Neural cell (in vitro differentiated cells): Measurements from ENCODE around the gene PKIB. TPM values are rescaled to one million over a fixed set of nuclear protein-coding genes. Genes with fewer than 3 reads are reported as not detected.

Experiments
- H2AFZ ChIP-seq: fragments of 200-600, 300-800 bp; sonication (generic), shearing (Covaris generic); 2 replicates; pipeline ENCODE4 v1.6.0; 2014; ENCODE audit warnings: low read depth, mild to moderate bottlenecking, antibody characterized with exemption, low read length, moderate library complexity
- H3F3A ChIP-seq: fragments of 200-600 bp; shearing (Covaris generic); 2 replicates; pipeline ENCODE4 v1.6.1; 2016; ENCODE audit warnings: mild to moderate bottlenecking, moderate library complexity, mixed read lengths, antibody characterized with exemption, low read length; ENCODE audit not compliant: insufficient read depth, poor library complexity, severe bottlenecking
- H3K27ac ChIP-seq: fragments of 200-600, 300-800 bp; sonication (generic), shearing (Covaris generic); 2 replicates; pipeline ENCODE4 v1.5.1; 2014; ENCODE audit warnings: mild to moderate bottlenecking, low read length, moderate library complexity
- H3K27me3 ChIP-seq: fragments of 300-800, 200-600 bp; sonication (generic), shearing (Covaris generic); 2 replicates; pipeline ENCODE4 v1.6.0; 2014; ENCODE audit warnings: mild to moderate bottlenecking, low read depth, low read length, moderate library complexity; ENCODE audit not compliant: insufficient read depth
- H3K36me3 ChIP-seq: fragments of 300-800, 200-600 bp; sonication (generic), shearing (Covaris generic); 2 replicates; pipeline ENCODE4 v1.5.1; 2014; ENCODE audit warnings: mild to moderate bottlenecking, antibody characterized with exemption, low read length, moderate library complexity; ENCODE audit not compliant: insufficient read depth
- H3K4me2 ChIP-seq: fragments of 300-800, 200-600 bp; sonication (generic), shearing (Covaris generic); 2 replicates; pipeline ENCODE4 v1.6.0; 2014; ENCODE audit warnings: mild to moderate bottlenecking, low read length
- H3K4me3 ChIP-seq: fragments of 300-800, 200-600 bp; sonication (generic), shearing (Covaris generic); 2 replicates; pipeline ENCODE4 v1.5.1; 2014; ENCODE audit warnings: mild to moderate bottlenecking, low read length, moderate library complexity
- H3K79me2 ChIP-seq: fragments of 200-600 bp; shearing (Covaris generic); replicated peaks from 2 replicates; pipeline ENCODE4 v1.6.0; 2014; ENCODE audit warnings: mild to moderate bottlenecking, low read length, moderate library complexity; ENCODE audit not compliant: insufficient read depth
- H3K9ac ChIP-seq: fragments of 300-800, 200-600 bp; sonication (generic), shearing (Covaris generic); 2 replicates; pipeline ENCODE4 v1.6.1; 2016; ENCODE audit warnings: mild to moderate bottlenecking, low read length, mixed read lengths
- H3K9me2 ChIP-seq: fragments of 200-600 bp; shearing (Covaris generic); 2 replicates; pipeline ENCODE4 v1.6.1; 2016; ENCODE audit warnings: mild to moderate bottlenecking, low read length, mixed read lengths; ENCODE audit not compliant: insufficient read depth
- H3K9me3 ChIP-seq: fragments of 200-600, 300-800 bp; sonication (generic), shearing (Covaris generic); 2 replicates; pipeline ENCODE4 v1.6.1; 2016; ENCODE audit warnings: mild to moderate bottlenecking, mixed run types, low read length, moderate library complexity, mixed read lengths
- H4K20me1 ChIP-seq: fragments of 200-600 bp; shearing (Covaris generic); 2 replicates; pipeline ENCODE4 v1.6.1; 2016; ENCODE audit warnings: mild to moderate bottlenecking, mixed run types; ENCODE audit not compliant: insufficient read depth
- EP300 ChIP-seq: fragments of 450-650 bp; conservative IDR thresholded peaks from 2 replicates; pipeline ENCODE4 v1.6.1; 2014; ENCODE audit warnings: antibody characterized with exemption, mild to moderate bottlenecking, moderate library complexity; ENCODE audit not compliant: poor library complexity, severe bottlenecking
- EZH2 ChIP-seq: fragments of 200-600, 300-800 bp; shearing (Covaris generic), sonication (generic); IDR thresholded peaks from 2 replicates; pipeline ENCODE4 v1.6.1; 2014; ENCODE audit warnings: antibody characterized with exemption, low read length, borderline replicate concordance, mild to moderate bottlenecking; ENCODE audit not compliant: insufficient read depth, poor library complexity, severe bottlenecking
- MXI1 ChIP-seq: fragments of 450-650 bp; conservative IDR thresholded peaks from 2 replicates; pipeline ENCODE4 v1.6.1; 2014; ENCODE audit warnings: antibody characterized with exemption, mild to moderate bottlenecking; ENCODE audit not compliant: poor library complexity, severe bottlenecking
- POLR2AphosphoS5 ChIP-seq: IDR thresholded peaks from 2 replicates; pipeline ENCODE4 v1.6.1; 2012
- RAD21 ChIP-seq: fragments of 450-650 bp; conservative IDR thresholded peaks from 2 replicates; pipeline ENCODE4 v1.6.1; 2014; ENCODE audit warnings: antibody characterized with exemption, mild to moderate bottlenecking, moderate library complexity
- SMC3 ChIP-seq: fragments of 450-650 bp; conservative IDR thresholded peaks from 2 replicates; pipeline ENCODE4 v1.6.1; 2014; ENCODE audit warnings: antibody characterized with exemption, mild to moderate bottlenecking, moderate library complexity; ENCODE audit not compliant: poor library complexity
- TAF1 ChIP-seq: IDR thresholded peaks from 2 replicates; pipeline ENCODE4 v1.6.1; 2012; ENCODE audit warnings: low read depth
- polyA plus RNA-seq: library from polyadenylated mRNA; depleted of rRNA; stranded (reverse); fragments of >200 nt; gene quantifications from 2 replicates; pipeline ENCODE4 v1.2.3, GENCODE V29; 2014
- TF ChIP-seq, protein P1 (sequence below): IDR thresholded peaks from 2 replicates; pipeline ENCODE4 v1.6.1; 2012; ENCODE audit warnings: borderline replicate concordance
- TF ChIP-seq, protein P2 (sequence below): fragments of 450-650 bp; IDR thresholded peaks from 2 replicates; pipeline ENCODE4 v1.5.1; 2014; ENCODE audit warnings: antibody characterized with exemption, mild to moderate bottlenecking, moderate library complexity; ENCODE audit not compliant: poor library complexity, severe bottlenecking

The PKIB gene
- polyA plus RNA-seq, 1 donor from 2014 or later, result 22.8 TPM

DNA sequence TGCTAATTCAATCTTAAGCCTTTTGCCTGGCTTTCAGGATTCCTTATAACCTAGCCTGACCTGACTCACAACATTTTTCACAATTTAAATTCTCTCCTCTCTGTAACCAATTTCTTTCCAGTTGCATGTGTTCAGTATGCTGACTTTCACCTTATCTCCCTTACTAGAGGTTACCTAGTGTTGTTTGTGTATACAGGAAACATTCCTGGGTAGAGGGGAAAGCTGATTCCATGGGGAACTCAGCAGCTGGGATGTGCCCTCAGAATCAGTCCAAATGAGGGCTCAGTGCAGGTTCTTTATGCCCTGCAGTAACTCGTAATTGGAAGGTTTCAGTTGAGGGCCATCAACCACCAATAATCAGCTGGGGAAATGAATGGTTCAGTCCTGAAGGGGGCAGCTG, 18.5 kb downstream of the PKIB start:
- Histone ChIP-seq H3K27ac (no peak overlapping the region), H3K9me2 (no peaks in the 10 kb centered on the region), H3K4me3 (no peak overlapping the region), H3F3A (no peaks in the 10 kb centered on the region), H3K27me3 (no peaks in the 10 kb centered on the region), H3K79me2 (no peaks in the 10 kb centered on the region), H3K9ac (no peak overlapping the region), H4K20me1 (no peaks in the 10 kb centered on the region), H2AFZ (no peak overlapping the region), H3K4me2 (no peak overlapping the region), H3K36me3 (no peaks in the 10 kb centered on the region), H3K9me3 (no peaks in the 10 kb centered on the region)
- TF ChIP-seq POLR2AphosphoS5 (no peak), TAF1 (no peak), RAD21 (no peak)

DNA sequence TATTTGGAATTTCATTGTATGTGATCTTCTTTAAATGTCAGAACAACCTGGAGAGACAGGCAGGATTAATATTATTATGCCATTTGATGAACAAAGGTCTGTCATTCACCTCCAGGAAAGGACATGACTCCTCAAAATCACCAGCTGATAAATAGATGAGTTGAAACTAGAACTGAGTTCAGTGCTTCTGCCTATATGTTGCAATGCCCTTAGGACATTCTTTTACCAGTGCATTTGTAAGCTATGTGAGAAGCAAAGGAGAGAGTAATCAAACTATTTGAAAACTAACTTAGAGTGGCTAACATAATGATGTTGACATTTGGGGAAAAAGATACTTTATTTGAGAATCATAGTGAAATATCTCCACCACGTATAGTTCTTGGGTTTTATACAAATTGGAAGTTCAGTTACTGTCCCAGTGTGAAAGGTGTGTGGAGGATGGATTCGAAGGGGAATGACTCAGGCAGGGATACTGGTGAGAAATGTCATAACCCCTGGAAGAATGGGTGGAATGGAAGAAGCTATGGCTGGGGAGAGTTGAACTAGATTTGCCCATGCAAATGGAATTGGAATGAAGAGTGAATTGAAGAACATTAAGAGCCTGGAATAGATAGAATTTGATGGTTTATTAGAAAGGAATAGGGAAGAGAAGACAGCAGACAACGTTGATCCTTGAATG, 21.5 kb downstream of the PKIB start:
- TF ChIP-seq SMC3 (no peak), RAD21 (no peak), POLR2AphosphoS5 (no peak), EP300 (no peak), EZH2 (no peak), TAF1 (no peak), MXI1 (no peak)
- TF ChIP-seq, protein P1, sequence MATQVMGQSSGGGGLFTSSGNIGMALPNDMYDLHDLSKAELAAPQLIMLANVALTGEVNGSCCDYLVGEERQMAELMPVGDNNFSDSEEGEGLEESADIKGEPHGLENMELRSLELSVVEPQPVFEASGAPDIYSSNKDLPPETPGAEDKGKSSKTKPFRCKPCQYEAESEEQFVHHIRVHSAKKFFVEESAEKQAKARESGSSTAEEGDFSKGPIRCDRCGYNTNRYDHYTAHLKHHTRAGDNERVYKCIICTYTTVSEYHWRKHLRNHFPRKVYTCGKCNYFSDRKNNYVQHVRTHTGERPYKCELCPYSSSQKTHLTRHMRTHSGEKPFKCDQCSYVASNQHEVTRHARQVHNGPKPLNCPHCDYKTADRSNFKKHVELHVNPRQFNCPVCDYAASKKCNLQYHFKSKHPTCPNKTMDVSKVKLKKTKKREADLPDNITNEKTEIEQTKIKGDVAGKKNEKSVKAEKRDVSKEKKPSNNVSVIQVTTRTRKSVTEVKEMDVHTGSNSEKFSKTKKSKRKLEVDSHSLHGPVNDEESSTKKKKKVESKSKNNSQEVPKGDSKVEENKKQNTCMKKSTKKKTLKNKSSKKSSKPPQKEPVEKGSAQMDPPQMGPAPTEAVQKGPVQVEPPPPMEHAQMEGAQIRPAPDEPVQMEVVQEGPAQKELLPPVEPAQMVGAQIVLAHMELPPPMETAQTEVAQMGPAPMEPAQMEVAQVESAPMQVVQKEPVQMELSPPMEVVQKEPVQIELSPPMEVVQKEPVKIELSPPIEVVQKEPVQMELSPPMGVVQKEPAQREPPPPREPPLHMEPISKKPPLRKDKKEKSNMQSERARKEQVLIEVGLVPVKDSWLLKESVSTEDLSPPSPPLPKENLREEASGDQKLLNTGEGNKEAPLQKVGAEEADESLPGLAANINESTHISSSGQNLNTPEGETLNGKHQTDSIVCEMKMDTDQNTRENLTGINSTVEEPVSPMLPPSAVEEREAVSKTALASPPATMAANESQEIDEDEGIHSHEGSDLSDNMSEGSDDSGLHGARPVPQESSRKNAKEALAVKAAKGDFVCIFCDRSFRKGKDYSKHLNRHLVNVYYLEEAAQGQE, result no peak
- TF ChIP-seq, protein P2, sequence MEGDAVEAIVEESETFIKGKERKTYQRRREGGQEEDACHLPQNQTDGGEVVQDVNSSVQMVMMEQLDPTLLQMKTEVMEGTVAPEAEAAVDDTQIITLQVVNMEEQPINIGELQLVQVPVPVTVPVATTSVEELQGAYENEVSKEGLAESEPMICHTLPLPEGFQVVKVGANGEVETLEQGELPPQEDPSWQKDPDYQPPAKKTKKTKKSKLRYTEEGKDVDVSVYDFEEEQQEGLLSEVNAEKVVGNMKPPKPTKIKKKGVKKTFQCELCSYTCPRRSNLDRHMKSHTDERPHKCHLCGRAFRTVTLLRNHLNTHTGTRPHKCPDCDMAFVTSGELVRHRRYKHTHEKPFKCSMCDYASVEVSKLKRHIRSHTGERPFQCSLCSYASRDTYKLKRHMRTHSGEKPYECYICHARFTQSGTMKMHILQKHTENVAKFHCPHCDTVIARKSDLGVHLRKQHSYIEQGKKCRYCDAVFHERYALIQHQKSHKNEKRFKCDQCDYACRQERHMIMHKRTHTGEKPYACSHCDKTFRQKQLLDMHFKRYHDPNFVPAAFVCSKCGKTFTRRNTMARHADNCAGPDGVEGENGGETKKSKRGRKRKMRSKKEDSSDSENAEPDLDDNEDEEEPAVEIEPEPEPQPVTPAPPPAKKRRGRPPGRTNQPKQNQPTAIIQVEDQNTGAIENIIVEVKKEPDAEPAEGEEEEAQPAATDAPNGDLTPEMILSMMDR, result no peak

More for the DNA sequence above, 21.5 kb downstream of the PKIB start:
- Histone ChIP-seq H4K20me1 (no peaks in the 10 kb centered on the region), H2AFZ (no peak overlapping the region), H3K79me2 (no peaks in the 10 kb centered on the region), H3K36me3 (no peaks in the 10 kb centered on the region), H3K9ac (no peak overlapping the region), H3K9me2 (no peaks in the 10 kb centered on the region), H3K27me3 (no peaks in the 10 kb centered on the region), H3K9me3 (no peaks in the 10 kb centered on the region), H3K4me3 (no peak overlapping the region), H3K27ac (no peak overlapping the region), H3K4me2 (no peak overlapping the region), H3F3A (no peaks in the 10 kb centered on the region)
